ENCODE measurements around the gene ADGRD1.

ADGRD1 gene

DNA sequence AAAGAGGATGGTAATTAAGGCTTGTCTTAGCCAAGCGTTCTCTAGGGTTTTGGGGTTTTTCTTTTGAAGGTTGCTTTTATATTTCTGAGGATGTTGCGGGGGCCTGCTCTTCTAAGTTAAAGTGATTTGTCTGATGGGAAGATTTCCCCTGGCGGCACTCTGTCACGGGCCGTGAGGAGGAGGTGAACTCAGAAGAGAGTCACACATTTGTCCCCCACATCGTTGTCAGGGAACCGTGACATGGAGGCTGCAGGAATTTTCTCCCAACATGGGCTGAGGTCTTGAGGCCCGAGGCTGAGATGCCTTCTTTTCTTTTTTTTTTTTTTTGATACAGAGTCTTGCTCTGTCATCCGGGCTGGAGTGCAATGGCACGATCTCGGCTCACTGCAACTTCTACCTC is 71.5 kb downstream of the ADGRD1 start:
- no peak for DNase-seq (ENCODE audit: low read depth)

DNA sequence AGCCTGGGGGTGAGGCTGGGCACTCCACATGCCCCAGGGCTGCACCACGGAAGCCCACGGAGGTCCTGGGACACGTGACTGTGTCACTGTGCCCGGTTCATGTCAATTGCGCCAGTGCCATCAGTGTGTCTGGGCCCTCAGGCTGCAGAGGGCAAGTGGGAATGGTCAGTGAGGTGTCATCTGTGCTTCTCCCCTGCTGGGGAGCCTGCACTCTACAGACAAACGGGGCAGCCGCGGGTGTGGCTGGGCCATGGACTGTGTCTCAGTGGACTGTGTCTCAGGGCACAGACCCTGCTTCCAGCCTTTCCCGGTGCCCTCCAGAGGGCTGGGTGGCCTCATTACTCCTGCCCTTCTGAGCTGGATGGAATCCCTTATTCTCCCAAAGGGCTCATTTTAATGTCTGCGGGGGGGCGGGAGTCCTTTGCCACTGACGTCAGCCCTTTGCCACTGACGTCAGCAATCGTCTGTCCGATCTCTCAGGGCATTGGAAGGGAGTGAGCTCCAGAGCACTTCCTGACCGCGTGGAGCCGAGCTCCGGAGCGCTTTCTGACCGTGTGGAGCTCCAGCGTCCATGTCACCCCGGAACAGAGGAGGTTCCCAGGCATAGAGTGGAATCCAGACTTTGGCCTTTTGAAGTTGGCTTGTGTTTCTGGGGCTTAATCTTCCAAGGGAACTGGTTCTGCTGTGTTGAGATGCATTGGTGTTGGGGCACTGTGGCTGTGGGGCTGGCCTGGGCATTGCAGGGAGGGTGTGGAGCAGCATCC is 72.4 kb downstream of the ADGRD1 start:
- DNase-seq (ENCODE audit: low read depth): no peak

DNA sequence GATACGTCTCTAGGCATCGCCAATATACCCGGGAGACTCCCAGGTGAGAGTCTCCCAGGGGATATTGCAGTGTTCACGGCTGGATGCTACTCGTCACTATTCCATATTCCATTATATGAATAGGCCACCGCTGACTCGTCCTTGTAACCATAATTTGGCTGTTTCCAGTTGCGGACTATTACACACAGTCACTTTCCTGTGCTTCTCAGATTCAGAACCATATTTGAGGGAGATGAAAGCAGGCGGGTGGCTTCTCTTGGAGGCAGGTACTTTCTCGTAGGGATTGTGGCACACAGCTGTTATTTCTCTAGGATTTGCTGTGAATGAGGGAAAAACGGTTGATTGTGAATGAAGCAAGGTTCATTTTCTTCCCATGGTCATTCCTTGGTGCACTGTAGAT is 73.0 kb downstream of the ADGRD1 start:
- no peak for DNase-seq (ENCODE audit: low read depth)

GRCh38 chr12:131027264-131027663 is 73.6 kb downstream of the ADGRD1 start:
- DNase-seq (ENCODE audit: low read depth): no peak

DNA sequence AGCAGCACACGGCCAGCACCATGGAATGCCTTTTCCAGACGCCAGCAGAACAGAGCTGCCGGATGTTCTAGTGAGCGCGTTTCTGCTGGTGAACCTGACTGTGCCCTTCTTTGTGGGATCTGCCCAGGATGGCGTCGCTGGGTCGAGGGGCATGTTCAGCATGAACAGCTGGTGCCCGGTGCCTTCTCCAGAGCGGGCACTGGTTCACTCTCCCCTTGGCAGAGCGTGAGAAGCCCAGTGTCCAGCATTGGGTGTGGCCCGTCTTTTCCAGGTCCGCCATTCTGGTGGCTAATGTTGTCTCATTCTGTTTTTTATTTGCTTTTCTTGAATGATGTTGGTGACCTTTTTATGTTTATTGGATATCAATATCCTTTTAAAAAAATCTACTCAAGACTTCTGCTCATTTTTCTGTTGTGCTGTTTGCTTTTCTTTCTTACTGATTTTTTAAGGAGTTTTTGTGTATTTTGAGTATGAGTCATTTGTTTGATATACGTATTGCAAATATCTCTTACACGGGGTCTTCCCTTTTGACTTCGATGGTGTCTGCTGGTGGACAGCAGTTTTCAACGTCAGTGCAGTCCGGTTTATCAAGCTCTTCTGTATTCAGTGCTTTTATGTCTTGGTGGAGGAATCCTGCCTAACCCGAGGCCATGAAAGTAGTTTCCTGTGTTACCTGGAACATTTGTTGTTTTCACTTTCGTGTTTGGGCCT is 74.3 kb downstream of the ADGRD1 start:
- DNase-seq (ENCODE audit: low read depth): no peak

DNA sequence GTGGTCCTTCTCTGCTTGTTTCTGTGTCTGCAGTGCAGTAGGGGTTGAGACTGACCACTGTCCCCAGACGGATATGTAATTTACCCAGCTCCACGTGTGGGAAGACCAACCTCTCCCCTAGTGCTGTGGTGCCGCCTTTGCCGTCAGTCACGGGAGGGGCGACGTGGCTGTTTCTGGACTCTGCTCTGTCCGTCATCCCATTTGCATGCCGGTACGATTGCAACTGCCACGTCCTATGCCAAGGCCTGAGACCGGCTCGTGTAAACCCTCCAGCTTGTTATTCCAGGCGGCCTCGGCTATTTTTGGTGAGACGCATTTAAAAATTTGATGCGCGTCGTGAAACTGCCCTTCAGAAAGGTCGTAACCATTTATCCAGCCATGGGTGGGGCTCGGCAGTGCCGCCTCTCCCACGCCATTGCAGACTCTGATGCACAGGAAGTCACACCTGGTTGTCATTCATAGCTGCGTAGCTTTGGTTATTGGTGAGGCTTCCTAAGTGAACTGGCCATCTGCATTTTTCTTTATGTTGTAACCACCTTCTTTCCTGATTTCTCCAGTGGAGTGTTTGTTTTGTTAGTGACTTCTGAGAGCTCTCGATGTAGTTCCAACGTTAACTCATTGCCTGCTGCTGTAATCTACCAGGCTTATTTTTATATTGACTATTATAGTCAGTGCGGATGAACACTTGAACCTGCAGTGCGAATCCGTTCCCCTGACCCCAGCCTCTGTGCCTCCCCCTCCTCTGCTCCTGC is 75.1 kb downstream of the ADGRD1 start:
- DNase-seq (ENCODE audit: low read depth): no peak

GRCh38 chr12:131030472-131031328 is 77.0 kb downstream of the ADGRD1 start:
- no peak for DNase-seq (ENCODE audit: low read depth)

- DNase-seq (ENCODE audit: low read depth): no peak
Measured at GRCh38 chr12:131032082-131032750, 78.5 kb downstream of the ADGRD1 start.

- DNase-seq (ENCODE audit: low read depth): no peak
Measured at GRCh38 chr12:131033486-131033885, 79.8 kb downstream of the ADGRD1 start.

GRCh38 chr12:131033886-131034482 is 80.3 kb downstream of the ADGRD1 start:
- DNase-seq (ENCODE audit: low read depth): no peak

GRCh38 chr12:131034631-131035244 is 81.0 kb downstream of the ADGRD1 start:
- DNase-seq (ENCODE audit: low read depth): no peak

- no peak for DNase-seq (ENCODE audit: low read depth)
Measured at GRCh38 chr12:131035245-131035681, 81.6 kb downstream of the ADGRD1 start.

DNA sequence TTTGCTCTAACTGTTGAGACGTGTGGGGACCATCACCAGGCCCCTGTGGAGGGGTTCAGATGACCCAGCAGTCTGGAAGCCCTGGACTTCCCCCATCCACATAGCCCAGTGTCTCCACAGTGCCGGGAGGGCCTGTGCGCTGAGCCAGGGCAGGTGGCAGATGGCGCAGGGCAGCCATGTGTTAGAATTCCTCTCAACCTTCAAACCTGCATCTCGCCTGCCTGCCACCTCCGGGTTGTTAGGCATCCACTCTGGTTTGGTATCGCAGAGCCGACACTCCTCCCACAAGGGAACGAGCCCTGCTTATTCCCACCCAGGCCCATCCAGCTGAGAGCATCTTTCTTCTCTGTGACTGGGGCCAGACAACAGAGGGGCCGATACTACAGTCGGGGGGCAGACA is 84.5 kb downstream of the ADGRD1 start:
- DNase-seq (ENCODE audit: low read depth): no peak

- DNase-seq (ENCODE audit: low read depth): no peak
Measured at GRCh38 chr12:131038961-131039950, 85.5 kb downstream of the ADGRD1 start.

DNA sequence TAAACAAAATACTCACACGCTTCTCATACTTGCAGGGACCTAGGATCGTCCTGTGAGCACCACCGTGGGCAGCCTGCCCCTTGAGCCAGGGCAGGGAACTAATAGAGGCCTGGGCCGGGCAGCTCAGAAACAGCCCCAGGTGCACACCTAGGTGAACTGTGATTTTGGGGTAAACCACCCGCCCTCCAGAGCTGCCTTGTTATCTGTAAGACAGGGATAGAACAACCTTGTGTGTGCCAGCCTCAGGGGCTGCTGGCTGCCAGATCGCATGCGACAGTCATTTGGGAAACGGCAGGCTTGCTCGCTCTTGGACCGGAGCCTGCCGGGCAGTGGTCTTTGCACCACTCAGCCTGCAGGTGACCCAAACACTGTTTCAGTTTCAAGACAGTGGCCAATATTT is 86.8 kb downstream of the ADGRD1 start:
- DNase-seq (ENCODE audit: low read depth): no peak

DNA sequence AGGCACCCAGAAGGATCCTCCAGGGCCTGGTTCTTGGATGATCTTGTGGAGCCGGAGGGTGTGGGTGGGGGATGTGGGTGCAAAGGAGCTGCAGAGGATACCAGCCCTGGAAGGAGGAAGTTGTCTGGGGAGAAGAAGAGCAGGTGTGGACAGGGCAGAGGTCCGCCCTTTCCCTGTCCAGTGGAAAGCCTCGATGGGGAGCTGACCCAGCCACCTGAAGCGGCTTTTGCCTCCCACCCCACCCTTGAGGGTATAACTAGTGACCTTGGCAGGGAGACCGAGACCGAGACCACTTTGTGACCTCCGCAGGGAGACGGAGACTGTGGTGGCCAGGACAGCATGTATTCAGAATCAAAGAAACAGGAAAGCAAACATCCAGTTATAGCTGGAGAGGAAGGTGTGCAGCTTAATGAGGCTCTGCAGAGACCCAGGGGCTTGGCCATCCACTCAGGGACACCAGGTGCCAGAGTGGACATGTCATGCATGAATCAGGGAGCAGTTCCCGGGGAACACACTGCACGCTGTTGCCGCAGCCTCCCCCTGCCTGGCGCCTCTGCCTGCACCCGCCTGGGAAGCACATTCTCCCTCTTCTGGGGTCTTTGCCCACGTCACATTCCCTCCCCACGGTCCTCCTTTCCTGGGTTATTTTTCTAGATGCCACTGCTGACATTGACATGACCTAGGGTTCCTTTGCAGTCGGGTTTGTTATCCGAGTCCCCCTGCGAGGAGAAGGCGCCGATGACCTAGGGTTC is 87.7 kb downstream of the ADGRD1 start:
- DNase-seq (ENCODE audit: low read depth): no peak

GRCh38 chr12:131041968-131042833 is 88.5 kb downstream of the ADGRD1 start:
- DNase-seq (ENCODE audit: low read depth): no peak

All from EH (cell line).